HG02798 (cell line): ENCODE results near the gene CDH4.

Source experiments
- ATAC-seq: cut with Tn5 transposase; IDR thresholded peaks from one replicate; pipeline ENCODE4 v1.9.1; 2021; ENCODE audit warnings: mild to moderate bottlenecking; ENCODE audit not compliant: unreplicated experiment, poor library complexity

Gene CDH4

DNA sequence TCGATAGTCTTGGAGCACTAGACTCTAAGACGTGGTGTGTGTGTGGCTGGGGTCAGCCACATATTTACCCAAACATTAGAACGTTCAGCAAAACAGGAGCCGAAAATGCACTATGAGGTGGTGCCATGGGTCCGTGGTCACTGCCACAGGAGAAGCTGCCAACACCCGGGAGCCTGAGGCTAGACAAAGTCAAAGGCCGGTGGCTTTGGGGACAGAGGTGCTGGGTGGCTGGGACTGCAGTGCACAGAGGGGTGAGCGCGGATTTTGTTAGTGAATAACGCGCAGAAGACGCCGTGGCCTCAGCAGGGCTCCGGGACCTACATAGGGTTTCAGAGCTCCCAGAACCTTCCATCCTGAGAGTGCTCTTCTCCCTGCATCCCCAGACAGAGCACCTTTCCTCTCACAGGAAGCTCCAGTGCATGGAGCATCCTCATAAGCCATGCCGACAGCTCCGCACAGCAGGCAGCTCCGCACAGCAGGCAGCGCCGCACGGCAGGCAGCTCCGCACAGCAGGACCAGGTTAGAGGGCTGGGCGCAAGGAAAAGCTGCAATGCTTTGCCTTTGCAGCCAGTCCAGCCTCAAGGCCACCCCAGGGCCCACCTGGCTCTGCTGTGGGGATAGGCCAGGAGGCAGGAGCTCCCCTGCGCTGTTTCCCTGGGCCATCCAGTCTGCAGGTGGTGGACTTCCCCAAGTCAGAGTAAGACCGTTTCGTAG is 509.5 kb downstream of the CDH4 start:
- ATAC-seq = no peak

DNA sequence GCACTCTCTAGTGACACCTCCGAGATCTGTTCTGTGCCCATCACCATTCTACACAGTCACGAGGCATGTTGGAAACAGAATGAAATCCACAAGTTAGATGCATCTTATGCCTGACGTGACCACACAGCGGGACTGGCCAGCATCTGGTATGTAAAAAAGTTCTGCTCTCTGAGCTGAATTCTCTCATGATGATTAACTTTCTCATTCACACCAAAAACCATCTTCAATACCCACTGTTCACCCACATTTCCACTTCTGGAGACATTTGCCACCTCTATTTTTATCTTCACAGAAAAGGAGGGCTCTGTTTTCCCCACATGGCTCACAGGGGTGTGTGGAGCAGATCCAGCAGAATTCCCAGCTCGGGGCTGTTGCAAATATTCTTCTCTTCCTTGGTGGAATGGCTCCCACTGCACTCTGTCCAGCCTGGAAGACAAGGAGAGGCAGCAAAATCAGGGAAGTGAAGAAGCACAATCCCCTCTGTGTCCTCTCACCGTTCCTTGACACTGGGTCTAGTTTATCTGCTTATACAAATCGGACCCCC is 510.2 kb downstream of the CDH4 start:
- no peak for ATAC-seq

DNA sequence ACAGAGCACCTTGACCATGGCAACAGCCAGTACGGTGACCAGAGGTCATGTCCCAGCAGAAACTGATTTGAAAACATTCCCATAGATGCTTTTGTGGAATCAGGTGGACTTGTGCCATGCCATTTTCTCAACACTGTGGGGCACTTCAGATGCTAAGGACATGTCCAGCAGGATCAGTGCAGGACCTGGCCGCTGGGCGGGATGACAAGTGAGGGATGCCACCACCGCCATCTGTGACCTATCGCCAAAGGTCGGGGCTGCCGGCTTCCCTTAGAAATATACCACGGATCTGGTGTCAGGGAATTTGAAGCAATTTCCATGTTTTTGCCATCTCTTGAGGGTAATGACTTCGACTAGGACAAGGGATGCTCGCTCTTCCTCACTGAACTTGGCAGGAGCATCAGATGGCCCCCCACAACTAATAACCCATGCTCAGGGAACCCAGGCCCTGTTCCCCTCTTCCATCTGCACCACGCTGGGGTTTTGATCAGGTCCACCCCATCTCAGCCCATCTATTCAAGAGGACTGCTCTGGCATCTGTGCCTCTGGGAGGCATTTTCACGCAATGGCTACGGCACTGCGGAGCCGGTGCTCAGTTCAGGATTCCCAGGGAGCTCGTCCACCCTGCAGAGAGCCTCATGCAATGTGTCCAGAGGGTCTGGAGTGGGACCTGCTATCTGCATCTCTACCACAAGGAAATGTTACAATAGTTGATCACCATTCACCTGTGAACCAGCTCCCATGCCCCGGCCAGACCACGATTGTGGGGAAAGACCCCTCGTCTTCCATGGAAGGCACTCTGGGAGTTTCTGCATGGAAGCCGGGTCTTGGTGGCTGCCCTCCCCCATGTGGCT is 511.1 kb downstream of the CDH4 start:
- ATAC-seq = no peak

DNA sequence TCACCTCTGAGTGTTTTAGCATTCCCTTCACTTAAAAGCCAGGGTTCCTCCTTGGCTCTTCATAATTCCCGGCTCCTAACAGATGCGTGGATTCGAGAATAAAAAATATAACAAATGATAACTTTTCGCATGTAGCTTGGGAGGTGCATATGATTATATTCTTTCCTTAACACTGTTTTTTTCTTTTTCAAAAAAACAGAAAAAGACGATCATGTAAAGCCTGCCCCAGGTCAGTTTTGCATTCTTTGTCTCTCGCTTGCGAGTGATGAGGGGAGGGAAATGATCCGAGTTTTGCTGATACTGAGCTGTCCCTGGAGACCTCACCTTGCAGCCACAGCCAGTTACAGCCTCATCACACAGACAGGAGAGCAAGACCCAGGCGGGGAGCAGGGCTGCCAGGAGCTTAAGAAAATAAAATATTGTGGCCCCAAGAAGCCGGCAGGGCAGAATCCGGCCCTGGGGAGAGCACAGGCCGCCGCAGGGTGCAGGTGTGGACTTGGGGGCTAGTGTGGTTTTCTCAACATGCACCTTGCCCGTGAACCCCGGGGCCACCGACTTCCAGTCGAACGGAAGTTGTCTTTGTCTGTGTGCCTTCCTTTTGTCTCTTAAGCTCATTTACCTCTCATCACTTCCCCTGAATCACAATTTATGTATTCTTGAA is 511.8 kb downstream of the CDH4 start:
- no peak for ATAC-seq

DNA sequence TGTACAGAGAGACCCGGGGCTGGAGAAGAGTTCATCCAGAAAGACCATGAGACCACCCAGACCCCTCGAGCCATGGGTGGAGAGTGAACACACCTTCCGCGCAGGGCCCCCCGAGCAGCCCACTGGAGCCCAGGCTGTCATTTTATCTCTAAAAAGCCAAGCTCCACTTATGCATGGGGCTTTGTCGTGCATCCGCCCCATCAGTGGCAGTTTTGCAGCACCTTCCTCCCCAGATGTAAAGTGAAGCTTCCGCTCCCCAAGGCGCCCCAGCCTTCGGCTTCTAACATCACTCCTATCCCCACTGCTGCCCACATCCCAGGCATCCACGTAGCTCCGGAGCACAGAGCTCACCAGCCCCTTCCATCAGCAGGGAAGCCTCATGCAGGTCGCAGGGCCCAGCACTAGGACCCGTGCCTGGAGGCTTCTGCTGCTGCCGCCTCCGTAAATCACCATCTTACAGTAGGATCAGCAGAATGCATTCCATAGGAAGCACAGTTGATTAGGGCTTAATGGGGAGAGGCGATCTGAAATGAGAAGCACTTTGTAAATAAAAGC is 512.5 kb downstream of the CDH4 start:
- no peak for ATAC-seq

DNA sequence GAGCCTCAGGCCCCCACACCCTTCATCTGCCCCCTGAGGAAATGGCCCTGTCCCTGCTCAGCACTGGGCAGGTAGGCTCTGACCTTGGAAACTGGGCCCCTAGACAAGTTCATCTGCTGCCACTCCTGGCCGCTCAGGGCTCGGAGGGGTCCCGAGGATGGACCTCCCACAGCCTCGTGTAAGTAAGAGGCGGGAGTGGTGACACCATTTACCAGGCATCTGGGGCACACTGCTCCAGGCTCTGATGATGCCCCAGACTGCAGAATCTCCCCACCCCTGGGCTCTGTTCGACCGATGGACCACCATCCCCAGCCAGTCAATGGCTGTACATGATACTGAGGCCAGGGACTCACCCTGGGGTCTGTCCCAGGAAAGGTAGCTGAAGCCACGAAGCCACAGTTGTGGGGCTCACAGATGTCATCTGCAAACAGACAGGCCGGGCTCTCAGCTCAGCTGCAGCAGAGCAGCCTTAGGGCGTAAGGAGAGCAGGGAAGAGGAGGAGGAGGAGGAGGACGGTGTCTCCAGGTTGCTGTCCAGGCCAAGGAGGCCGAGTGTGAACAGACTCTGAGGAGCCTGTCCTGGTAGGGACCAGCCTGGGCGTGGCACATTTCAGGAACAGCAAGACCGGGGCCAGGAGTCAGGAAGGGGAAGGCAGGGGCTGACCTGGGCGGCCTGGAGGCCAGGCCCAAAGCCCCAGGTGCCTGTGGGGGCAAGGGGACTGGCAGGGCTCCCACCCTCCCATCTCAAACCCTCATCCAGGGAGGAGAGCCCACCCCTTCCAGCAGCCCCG is 513.2 kb downstream of the CDH4 start:
- no peak for ATAC-seq

DNA sequence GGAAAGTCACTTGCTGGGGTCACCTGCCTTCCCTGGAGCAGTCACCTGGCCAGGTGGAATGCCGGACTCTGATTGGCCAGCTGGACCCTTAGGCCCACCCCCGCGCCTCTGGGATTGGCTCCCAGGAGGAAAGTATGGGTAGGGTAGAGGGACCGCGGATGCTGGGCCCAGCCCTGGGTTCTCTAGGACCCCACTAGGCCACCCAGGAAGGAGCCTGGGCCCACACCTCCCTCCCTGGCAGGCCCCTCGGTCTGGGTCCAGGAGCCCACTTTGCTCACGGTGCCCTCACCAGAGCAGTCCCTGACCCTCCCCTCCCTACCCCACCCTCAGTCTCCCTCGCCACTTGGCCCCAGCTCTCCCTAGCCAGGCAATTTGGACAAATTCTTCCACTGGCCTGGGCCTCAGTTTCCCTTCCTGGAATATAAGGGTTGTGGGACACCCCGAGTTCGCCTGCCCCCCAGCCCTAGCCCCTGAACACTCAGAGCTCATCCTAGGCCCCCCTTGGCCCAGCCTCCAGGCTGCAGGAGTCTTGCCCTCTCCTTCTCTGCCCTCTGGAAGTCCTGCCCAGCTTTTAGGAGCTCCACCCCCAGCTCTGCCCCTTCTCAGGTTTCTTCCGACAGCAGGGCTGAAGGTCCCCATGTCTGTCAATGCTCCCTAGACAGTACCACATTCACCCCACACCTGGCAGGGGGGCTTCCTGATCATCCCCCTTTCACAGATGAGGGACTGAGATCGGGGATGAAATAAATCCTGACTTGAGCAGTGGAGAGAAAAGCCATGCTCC is 514.0 kb downstream of the CDH4 start:
- no peak for ATAC-seq

DNA sequence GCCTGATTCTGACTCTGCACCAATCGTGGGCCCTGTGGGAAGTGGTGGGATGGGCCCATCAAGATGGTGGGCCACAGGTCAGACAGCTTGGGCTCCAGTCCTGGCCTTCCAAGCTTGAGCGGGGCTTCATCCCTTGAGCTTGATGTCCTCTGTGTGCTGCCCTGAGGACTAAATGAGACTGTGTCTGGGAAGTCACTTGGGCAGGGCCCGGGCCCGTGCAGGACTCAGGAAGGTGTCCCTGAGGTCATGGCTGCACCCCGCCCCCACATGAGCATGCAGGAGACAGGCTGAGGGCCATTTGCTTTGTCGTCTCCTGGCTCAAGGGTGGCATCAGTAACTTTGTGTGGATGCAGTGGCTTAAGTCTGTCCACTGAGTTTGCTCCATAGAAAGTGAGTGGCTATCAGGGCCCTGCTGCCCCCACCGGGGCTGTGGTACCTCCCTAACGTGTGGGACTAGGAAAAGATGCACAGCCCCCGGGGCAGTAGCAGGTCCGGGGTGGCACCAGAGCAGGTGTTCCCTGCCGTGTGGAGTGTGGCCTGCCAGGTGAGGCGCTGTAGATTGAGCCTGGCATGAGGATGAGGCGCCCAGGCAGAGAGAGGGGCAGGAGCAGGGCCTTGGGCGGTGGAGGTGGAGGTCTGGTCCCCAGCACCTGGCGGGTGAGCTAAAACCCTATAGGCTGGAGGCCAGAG is 515.0 kb downstream of the CDH4 start:
- no peak for ATAC-seq

DNA sequence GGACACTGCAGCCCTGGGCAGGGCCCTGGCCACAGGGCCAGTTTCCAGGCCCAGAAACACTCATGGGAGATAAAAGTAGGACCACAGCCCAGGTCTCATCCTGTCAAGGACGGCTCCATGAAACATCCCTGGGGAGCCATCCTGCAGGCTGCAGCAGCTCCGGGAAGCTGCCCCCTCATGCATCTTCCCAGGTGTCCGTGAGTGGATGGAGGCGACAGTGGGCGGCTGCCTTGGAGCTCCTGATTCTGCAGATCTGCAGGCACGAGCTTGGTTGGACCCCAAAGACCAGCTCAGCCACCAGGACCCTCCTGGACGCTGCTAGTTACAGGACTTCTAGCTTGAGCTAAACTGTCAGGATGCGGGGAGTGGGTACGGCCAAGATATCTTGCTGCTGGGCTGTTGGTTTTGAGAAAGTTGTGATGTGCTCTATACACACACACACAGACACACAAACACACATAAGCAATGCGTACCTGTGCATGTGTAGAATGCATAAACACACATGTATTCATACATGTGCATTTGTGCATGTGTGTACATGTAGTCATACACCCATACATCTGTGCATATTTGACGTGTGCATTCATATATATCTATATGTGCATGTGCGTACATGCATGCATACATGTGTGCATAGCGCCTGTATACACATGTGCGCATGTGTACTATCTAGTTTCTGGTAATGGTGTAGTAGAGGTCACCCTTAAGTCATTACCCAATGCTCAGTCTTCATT is 515.9 kb downstream of the CDH4 start:
- no peak for ATAC-seq

DNA sequence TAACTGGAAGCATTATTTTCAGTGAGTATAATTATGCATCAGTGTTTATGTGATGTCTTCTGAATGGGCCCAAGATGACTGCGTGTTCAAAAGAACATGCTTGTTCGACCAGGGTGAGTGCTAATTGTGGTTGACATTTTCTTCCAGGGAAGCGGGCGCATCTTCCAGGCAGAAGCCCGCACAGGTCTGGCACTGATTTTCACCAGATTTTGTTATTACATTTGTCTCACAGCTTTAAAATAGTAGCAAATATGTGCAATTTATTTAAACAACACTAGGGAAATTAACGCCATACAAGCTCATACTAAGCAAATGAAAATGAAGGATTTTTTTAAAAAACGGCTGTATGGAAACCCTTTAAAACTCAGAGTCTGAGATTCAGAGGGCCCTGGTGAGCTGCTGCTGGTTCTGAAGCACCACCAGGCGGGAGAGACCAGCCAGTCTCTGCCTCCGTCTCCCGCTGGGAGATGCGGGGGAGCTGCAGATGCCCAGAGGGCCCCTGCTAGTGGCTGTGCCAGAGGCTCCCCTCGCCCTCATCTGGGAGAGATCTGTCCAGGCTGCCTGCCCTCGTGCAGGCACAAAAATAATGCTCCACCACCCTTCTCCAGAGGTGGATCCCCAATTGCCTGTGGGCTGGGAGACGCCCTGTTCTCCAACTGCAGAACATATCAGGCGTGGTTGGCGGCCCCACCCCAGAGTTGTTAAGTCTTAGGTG is 516.7 kb downstream of the CDH4 start:
- ATAC-seq = no peak

DNA sequence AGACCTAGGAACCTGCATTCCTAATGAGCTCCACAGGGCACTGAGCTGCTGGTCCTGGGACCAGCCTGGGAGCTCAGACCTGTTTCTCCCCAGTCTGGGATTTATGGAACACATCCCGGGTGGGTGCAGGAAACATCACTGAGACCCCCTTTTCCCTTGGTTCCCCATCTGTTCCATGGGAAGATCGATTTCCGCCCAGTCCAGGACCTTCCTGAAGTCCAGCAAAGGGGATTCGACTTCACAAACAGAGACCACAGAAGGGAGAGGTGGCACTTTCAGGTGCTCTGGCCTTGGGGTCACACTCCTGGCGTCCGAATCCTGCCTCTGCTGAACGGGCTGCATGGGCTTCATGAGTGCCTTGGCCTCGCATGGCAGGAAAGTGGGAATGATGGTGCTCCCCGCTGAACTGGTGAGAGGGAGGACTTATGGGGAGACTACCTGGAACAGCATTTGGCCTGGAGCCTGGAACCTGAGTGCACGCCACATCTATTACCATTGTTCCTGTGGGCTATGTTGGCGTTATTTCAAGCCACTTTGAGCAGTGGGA is 517.3 kb downstream of the CDH4 start:
- ATAC-seq = no peak

DNA sequence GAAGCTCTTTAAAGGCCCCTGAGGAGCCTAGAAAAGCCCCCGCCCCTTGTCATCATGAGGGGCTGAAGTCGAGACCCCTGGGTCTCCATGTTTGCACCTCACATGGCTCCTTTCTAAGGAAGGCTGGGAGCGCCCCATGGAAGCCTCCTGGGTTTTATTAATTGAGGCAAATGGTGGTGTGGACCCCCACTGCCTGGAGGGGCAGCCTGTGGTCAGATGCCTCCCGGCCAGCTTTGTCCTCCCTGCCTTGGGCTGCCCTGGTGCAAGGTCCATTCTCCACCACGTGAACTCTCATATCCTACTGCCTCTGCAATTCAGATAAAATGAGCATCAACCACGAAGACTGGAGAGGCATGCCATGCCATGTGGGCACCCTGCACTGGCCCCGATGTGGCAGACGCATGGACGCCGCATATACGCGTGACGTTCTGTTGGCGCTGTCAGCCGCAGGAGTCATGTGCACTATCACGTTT is 518.1 kb downstream of the CDH4 start:
- no peak for ATAC-seq

DNA sequence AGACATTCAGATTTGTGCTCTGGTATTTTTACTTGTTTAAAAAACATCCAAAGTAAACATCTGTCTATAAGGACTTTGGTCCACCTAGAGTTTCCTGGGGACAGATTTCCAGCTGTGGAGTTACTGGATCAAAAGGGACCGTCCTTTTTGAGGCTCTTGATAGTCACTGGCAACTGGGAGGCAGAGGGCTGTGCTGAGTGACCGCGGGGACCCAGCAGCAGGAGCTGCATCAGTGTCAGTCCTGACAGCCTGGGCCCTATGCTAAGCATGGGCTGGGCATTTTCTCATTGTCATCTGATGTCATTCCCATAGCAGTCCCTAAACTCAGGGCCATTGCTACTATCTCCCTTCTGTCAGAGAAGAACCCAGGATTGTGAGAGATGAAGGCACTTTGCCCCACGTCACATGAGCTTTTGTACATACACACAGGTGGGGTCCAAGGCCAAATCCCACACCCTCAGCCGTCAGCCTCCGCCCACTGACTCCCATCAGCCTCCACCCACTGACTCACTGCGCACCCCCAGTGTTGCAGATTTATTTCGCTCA is 519.8 kb downstream of the CDH4 start:
- no peak for ATAC-seq

DNA sequence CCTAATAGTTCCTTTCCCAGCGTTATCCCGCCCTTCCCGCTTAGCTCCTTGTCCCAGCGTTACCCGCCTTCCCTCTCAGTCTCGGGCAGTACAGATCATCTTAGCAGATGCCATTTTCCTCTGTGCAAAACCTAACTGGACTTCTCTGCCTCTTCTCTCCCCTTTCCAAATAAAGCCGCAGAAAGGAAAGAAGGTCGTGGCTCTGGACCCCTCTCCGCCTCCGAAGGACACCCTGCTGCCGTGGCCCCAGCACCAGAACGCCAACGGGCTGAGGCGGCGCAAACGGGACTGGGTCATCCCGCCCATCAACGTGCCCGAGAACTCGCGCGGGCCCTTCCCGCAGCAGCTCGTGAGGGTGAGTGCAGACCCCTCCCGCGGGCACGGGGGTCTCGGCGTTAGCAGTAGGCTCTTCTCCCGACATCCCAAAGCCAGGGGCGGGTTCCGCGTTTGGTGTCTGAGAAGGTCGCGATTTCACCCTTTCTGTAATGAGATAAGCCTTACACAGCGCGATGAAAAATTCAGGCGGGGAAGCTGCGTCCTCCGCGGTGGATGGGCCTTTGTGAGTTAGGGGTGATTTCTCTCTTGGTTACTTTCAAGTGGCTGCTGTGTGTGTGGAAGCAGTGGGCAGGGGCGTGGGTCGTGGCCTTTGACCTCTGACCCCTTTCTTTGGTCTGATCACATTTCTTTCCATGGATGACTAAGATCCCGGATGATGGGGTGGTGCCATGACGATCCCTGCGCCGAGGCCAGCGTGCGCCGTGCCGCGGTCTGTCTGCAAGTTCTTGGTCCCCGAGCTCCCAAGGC is 521.0 kb downstream of the CDH4 start:
- ATAC-seq = no peak

DNA sequence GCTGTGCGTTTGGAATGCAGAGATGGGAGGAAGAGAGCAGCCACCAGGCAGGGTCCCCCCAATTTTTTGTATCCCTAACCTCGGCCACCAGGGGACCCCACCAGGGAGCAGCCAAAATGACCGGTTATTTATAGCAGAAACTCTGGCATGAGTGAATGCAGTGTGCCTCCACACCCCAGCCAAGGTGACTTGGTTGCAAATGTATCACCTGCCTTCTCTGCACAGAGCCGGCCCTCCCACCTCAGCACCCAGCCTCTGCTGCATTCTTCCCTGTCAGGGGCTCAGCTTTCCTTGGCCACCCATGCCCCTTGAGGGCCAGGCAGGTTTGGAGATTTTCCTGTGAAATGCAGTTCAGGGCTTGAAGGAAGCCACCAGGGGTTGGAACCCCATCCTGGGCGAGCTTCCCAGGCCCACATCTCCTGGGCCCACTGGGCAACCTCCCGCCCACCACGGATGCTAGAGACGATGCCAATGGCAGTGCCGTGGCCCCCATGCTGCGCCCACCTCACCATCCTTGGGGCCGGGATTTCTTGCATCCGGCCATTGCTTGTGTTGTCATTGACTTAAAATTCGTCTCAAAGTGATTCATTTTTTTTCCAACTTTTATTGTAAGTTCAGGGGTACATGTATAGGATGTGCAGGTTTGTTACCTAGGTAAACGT is 522.0 kb downstream of the CDH4 start:
- ATAC-seq = no peak
